GM23338 (cell line): ENCODE results near the gene TRAF3IP1.

Experiments
- EZH2 ChIP-seq: fragments of 200-600 bp; sonication (generic); IDR thresholded peaks from one replicate; pipeline ENCODE4 v1.8.0; 2017; ENCODE audit warnings: antibody characterized with exemption, mild to moderate bottlenecking, low read depth; ENCODE audit not compliant: unreplicated experiment
- EZH2phosphoT487 ChIP-seq: fragments of 200-600 bp; sonication (generic); IDR thresholded peaks from one replicate; pipeline ENCODE4 v1.8.1; 2018; ENCODE audit warnings: antibody characterized with exemption; ENCODE audit not compliant: unreplicated experiment
- JUNB ChIP-seq: IDR thresholded peaks from one replicate; pipeline ENCODE4 v1.6.1; 2016; ENCODE audit warnings: antibody characterized with exemption; ENCODE audit not compliant: unreplicated experiment
- POLR2AphosphoS5 ChIP-seq: IDR thresholded peaks from 2 replicates; pipeline ENCODE4 v1.6.1; 2016; ENCODE audit warnings: antibody characterized with exemption, low read depth
- REST ChIP-seq: IDR thresholded peaks from one replicate; pipeline ENCODE4 v1.6.1; 2018; ENCODE audit warnings: antibody characterized with exemption; ENCODE audit not compliant: unreplicated experiment
- TF ChIP-seq, protein P1 (sequence below), 2 experiments: fragments of 200-600 bp in 1 of 2; sonication (generic) in 1 of 2; conservative IDR thresholded peaks; 2 replicates each; pipeline versions ENCODE4 v1.5.1 to v1.6.1; 2016 to 2017; ENCODE audit warnings: antibody characterized with exemption in 2 of 2, low read depth in 2 of 2, mild to moderate bottlenecking in 2 of 2, moderate library complexity in 1 of 2
- TF ChIP-seq, protein P2 (sequence below): IDR thresholded peaks from 2 replicates; pipeline ENCODE4 v1.6.1; 2016; ENCODE audit warnings: antibody characterized with exemption

DNA sequence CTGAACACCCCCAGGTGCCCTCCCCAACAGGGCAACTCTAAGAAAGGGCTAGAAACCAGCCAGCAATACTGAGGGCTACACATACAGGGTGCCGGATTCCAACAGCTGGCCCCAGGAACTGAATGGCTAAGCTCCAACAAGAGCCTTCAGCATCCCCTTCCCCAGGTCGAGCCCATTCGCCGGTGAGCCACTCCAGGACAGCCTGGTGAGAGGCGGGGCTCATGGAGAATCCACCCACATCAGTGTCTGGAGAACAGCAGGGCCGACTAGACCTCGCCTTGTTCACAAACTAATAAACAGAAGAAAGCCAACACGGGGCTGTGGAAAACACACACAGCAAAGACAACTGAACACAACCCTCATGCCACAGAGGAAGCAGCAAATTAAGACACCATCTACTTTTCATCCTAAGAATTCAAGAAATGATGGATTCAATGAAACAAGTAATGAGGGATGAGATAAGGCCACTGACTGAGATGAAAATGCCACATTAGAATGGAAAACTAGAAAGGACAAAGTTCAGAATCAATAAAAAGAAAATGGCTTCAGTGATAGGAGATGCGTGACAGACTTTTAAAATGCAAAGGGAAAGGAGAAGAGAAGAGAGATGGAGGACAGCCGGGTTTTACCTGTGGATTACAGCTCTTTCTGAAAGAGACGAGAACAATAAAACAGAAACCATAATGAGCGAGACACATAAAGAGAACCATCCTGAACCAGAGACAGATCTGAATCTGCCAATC lies 40.1 kb upstream of the TRAF3IP1 start:
- TF ChIP-seq, protein P1, sequence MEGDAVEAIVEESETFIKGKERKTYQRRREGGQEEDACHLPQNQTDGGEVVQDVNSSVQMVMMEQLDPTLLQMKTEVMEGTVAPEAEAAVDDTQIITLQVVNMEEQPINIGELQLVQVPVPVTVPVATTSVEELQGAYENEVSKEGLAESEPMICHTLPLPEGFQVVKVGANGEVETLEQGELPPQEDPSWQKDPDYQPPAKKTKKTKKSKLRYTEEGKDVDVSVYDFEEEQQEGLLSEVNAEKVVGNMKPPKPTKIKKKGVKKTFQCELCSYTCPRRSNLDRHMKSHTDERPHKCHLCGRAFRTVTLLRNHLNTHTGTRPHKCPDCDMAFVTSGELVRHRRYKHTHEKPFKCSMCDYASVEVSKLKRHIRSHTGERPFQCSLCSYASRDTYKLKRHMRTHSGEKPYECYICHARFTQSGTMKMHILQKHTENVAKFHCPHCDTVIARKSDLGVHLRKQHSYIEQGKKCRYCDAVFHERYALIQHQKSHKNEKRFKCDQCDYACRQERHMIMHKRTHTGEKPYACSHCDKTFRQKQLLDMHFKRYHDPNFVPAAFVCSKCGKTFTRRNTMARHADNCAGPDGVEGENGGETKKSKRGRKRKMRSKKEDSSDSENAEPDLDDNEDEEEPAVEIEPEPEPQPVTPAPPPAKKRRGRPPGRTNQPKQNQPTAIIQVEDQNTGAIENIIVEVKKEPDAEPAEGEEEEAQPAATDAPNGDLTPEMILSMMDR (conservative IDR thresholded peaks at IDR 0.05; ENCODE audit: low read depth in 2 of 2): no peak
- TF ChIP-seq JUNB (no peak), POLR2AphosphoS5 (no peak), EZH2 (no peak), EZH2phosphoT487 (no peak), REST (no peak)
- TF ChIP-seq, protein P2, sequence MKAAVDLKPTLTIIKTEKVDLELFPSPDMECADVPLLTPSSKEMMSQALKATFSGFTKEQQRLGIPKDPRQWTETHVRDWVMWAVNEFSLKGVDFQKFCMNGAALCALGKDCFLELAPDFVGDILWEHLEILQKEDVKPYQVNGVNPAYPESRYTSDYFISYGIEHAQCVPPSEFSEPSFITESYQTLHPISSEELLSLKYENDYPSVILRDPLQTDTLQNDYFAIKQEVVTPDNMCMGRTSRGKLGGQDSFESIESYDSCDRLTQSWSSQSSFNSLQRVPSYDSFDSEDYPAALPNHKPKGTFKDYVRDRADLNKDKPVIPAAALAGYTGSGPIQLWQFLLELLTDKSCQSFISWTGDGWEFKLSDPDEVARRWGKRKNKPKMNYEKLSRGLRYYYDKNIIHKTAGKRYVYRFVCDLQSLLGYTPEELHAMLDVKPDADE: no peak
